Neural progenitor cell (in vitro differentiated cells): ENCODE measurements around the gene MTARC1.

Experiments
- EZH2 ChIP-seq: fragments of 200-600 bp; sonication (generic); IDR thresholded peaks from 2 replicates; pipeline ENCODE4 v1.6.1; 2017; ENCODE audit warnings: antibody characterized with exemption, mild to moderate bottlenecking, moderate library complexity
- TF ChIP-seq, protein P1 (sequence below): fragments of 200-600 bp; sonication (generic); IDR thresholded peaks from 2 replicates; pipeline ENCODE4 v1.5.1; 2017; ENCODE audit warnings: antibody characterized with exemption, mild to moderate bottlenecking

DNA sequence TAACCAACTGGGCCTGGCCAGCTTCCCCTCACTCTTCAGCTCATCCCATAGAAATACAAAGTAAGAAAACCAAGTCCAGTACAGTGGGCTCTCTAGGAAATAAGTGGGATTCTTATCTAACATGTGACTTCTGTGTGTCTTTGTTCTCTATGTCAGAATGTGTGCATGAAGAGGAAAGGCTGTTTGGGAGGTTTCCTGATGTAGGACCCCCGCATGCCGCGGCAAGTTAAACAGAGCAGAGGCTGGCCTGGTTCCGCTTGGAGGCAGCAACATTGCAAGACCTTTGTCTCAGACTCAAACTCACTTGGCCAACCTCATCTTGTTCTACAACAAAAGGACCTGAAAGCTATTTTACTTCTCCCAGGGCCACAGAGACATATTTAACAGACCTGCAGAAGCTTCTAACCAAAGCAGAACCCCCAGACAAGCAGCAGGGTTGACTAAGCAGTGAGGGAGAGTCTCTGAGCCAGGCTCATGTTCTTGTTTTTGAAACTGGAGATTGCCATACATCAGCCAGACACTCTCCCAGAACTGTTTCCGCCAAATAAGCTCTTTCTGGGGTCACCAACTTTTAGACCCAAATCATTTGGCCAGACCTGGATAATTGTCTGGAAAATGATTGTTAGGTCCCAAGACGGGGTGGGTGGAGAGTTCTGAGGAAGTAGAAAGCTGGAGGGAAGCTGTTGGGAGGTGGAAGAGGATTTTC is 32.3 kb upstream of the MTARC1 start:
- TF ChIP-seq, protein P1, sequence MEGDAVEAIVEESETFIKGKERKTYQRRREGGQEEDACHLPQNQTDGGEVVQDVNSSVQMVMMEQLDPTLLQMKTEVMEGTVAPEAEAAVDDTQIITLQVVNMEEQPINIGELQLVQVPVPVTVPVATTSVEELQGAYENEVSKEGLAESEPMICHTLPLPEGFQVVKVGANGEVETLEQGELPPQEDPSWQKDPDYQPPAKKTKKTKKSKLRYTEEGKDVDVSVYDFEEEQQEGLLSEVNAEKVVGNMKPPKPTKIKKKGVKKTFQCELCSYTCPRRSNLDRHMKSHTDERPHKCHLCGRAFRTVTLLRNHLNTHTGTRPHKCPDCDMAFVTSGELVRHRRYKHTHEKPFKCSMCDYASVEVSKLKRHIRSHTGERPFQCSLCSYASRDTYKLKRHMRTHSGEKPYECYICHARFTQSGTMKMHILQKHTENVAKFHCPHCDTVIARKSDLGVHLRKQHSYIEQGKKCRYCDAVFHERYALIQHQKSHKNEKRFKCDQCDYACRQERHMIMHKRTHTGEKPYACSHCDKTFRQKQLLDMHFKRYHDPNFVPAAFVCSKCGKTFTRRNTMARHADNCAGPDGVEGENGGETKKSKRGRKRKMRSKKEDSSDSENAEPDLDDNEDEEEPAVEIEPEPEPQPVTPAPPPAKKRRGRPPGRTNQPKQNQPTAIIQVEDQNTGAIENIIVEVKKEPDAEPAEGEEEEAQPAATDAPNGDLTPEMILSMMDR, result no peak
- no peak for TF ChIP-seq EZH2
